DOHH2 (cell line): ENCODE data around the gene WFDC10B.

Experiments used
- EZH2phosphoT487 ChIP-seq: fragments of 200-600 bp; sonication (generic); IDR thresholded peaks from 2 replicates; pipeline ENCODE4 v1.6.1; 2017; ENCODE audit warnings: borderline replicate concordance, mild to moderate bottlenecking, antibody characterized with exemption, low read length, moderate library complexity, mixed read lengths
- TF ChIP-seq, protein P1 (sequence below): fragments of 200-600 bp; sonication (generic); IDR thresholded peaks from one replicate; pipeline ENCODE4 v1.5.1; 2014; ENCODE audit warnings: antibody characterized with exemption, mild to moderate bottlenecking, low read depth, low read length; ENCODE audit not compliant: poor library complexity, severe bottlenecking

DNA sequence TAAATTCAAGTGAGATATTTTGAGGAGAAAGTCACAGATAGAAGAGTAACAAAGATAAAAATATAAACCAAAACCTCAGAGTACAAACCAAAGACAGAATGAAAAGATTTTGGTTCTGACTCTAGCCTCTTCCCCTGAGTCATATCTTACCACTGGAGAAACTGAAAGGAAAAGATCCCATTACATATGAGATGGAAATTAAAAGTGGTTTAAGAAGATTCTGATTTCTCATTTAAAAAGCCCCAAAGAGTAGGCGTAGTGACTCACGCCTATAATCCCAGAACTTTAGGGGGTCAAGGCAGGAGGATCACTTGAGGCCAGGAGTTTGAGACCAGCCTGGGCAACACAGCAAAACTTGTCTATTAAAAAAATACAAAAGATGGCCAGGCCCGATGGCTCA is 47.9 kb upstream of the WFDC10B start:
- TF ChIP-seq, protein P1, sequence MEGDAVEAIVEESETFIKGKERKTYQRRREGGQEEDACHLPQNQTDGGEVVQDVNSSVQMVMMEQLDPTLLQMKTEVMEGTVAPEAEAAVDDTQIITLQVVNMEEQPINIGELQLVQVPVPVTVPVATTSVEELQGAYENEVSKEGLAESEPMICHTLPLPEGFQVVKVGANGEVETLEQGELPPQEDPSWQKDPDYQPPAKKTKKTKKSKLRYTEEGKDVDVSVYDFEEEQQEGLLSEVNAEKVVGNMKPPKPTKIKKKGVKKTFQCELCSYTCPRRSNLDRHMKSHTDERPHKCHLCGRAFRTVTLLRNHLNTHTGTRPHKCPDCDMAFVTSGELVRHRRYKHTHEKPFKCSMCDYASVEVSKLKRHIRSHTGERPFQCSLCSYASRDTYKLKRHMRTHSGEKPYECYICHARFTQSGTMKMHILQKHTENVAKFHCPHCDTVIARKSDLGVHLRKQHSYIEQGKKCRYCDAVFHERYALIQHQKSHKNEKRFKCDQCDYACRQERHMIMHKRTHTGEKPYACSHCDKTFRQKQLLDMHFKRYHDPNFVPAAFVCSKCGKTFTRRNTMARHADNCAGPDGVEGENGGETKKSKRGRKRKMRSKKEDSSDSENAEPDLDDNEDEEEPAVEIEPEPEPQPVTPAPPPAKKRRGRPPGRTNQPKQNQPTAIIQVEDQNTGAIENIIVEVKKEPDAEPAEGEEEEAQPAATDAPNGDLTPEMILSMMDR, result no peak
- no peak for TF ChIP-seq EZH2phosphoT487
